ENCODE data around the gene PIPOX.

GRCh38 chr17:29049541-29050145, 6.7 kb downstream of the PIPOX start:
- TF ChIP-seq CTCF (conservative IDR thresholded peaks at IDR 0.05 in 1 of 2, IDR thresholded peaks at IDR 0.05 in 1 of 2; ENCODE audit: extremely low read depth in 1 of 2, insufficient read depth in 1 of 2, low read depth in 1 of 2, low read length in 2 of 2) (no peak), EZH2 (IDR thresholded peaks at IDR 0.05; ENCODE audit: borderline replicate concordance, low read length) (no peak)

All from mammary epithelial cell (primary cell).